CD1c-positive myeloid dendritic cell (primary cell): ENCODE measurements around the gene FAR2.
"Not testable (repeated sequence)": the region's sequence is repeated elsewhere in the genome, so short reads cannot be mapped to it uniquely, and the experiment has no call there.

ENCODE experiments used
- DNase-seq: peaks from one replicate; pipeline ENCODE4 v3.0.0-alpha.2; 2016; ENCODE audit errors: extremely low spot score

Gene FAR2

GRCh38 chr12:29152981-29153630 lies 4.0 kb downstream of the FAR2 start:
- no peak for DNase-seq

- DNase-seq = no peak
Observed at GRCh38 chr12:29155079-29155478, 6.0 kb downstream of the FAR2 start.

DNA sequence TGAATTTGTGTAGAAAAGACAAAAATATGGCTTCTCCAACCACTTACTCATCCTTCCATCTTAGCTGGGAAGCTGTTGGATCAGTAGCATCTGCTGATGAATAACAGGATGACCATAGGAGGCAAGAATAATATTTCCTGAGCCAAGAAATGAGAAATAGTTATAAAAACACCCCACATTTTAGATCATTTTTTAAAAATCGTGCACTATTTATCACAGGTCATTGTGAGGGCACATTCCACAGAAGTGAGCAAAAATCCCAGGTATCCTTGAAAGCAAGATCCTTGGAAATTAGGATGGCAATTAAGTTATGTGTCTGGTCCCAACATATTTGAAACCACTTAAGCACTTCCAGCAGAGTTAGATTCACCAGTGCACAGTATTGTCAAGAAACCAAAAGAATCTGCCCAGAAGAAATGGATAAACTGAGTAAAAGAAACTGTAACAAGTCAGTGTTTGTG lies 8.4 kb downstream of the FAR2 start:
- DNase-seq = no peak

- peak; percentile 80 for DNase-seq
Observed at GRCh38 chr12:29158115-29158763, 9.2 kb downstream of the FAR2 start.

DNA sequence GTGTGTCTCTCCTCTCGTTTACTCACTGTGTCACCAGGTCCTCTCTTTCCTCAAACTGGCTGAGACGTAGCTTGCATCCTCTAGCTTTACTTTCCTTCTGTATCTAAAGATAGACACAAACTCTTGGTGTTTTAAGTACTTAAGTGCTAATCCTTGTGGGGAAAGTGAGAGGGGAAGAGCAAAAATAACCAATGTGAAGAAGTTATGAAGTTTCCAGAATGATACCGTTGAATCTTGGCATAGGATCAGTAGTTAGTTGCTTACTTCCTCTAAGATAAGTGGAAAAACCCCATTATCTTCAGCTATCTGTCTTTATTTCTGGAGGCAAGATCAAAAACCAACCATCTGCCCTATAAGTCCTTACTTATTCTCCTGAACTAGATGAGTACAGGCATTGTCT lies 10.6 kb downstream of the FAR2 start:
- peak; percentile 46 for DNase-seq

DNA sequence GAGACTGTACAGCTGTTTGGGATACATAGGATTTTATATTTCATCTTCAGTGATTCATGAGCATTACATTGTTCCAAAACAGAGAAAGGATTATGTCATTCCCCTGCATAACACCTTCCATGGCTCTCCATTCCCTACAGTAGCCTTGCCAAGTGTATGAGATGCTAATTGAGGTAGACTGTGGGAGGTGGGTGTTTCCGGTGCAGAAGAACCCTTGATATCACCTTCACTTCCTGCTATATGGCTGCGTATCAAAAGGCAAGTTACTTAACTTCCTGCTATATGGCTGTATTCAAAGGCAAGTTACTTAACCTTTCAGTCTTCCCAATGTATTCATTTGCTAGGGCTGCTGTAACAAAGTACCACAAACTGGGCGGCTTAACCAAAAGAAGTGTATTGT lies 11.2 kb downstream of the FAR2 start:
- DNase-seq = peak; percentile 42

DNA sequence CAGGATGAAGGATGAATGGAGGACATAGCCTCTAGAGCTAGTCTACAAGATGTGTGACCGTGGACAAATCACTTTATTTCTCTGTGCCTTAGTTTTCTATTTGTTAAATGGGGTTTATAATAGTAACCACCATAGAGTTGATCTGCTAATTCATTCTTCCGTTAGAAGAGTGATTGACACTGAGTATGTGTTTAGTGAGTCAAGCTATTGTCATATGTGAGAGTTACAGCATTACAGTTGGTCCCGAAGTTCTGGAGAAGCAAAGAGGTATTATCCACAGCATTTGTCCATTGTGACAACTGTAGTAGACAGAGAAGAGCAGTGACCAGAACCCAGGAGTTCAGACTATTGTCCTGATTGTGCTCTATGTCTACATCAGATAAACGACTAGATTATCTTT lies 14.1 kb downstream of the FAR2 start:
- no peak for DNase-seq

DNA sequence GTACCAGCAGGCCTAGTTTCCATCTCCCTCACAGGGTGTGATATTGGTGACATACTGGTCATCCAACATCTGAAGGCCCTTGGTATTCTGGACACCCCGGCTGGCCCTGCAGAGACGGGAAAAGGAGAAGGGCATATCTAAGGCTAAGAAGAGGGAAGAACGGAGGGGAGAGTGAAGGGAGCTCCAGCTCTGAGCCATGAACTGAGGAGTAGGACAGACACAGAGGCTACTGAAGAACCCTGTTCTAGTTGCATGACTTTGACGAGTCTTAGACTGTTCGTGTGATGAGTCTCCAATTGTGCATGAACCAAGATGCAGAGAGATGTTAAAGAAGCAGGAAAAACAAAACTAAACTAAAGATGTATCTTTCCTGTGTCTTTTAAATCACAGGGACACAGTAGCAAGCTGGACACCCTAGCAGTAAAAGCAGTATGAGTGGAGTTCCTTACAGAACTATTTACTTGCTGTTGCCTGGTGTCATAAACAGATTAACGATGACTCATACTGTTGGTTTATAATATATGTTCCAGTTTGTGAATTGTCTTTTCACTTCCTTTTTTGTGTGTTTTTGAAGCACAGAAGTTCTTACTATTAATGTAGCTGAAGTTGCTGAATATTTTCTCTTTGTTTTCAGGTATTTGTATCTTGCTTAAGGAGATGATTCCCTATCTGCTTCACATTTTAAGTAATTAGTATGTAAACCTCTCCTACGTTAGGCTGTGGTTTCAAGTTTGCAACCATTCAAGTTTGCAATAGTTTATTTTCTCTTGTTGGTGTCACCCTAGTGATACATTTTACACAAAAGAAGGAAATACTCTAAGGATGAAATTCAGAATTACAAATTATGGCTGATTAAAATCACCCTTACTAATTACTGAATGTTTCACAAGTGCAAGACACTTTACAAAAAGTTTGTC lies 15.7 kb downstream of the FAR2 start:
- DNase-seq = peak; percentile 91

GRCh38 chr12:29167445-29167844 lies 18.4 kb downstream of the FAR2 start:
- no peak for DNase-seq

DNA sequence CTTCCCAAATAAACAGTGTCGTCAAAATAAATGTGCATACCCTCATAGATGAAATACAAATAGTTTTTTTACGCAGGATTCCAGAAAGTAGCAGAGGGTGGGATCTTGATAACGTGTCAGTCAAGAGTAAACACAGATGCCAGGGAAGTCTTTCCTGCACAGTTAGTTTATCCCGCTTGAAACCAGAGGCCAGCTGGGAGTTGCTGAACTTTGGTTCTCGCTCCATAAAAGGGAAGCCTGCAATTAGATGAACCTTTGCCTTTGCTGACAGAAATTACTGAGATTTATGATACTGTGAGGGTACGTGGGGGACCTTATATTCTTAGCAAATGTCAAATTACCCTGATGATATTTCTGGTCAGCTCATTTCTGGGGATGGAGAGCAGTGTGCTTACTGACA lies 18.9 kb downstream of the FAR2 start:
- DNase-seq = no peak

DNA sequence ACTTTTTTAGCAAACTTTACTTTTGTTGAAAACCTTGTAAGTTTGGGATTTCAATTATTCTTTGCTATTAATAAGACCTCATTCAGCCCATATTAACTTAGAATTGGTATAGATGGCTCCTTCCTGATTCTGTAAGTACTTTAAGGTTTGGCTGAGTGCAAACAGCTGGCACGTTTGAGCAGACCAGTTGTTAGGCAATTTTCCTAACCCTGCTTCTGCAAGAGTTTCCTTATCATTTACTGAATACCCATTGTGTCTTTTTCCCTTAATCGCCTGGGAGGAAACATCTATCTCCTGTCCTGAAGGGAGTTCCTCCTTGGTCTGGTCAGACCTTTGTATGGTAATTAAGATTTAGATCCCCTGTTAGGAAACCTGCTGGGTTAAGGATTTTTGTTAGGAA lies 20.9 kb downstream of the FAR2 start:
- not testable (repeated sequence) for DNase-seq

GRCh38 chr12:29170478-29171084 lies 21.5 kb downstream of the FAR2 start:
- DNase-seq = peak; percentile 51

- no peak for DNase-seq
Observed at GRCh38 chr12:29171421-29172258, 22.6 kb downstream of the FAR2 start.

DNA sequence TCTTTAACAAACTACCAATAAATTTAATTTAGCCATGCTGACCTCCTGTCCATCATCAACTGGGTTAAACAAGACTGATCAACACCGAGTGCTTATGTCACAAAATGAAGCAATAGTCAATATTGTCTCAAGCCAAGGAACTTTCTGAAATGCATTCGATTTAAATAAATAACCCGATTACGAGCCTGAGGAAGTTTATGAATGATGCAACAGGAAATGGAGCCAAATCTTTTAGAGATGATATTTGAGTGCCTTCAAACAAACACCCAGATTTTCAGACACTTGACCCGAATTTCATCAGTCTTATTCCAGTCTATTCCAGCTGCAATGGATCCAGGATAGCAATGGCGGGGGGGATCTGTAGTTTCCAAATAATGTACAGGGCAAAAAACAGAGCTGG lies 27.9 kb downstream of the FAR2 start:
- DNase-seq = no peak

DNA sequence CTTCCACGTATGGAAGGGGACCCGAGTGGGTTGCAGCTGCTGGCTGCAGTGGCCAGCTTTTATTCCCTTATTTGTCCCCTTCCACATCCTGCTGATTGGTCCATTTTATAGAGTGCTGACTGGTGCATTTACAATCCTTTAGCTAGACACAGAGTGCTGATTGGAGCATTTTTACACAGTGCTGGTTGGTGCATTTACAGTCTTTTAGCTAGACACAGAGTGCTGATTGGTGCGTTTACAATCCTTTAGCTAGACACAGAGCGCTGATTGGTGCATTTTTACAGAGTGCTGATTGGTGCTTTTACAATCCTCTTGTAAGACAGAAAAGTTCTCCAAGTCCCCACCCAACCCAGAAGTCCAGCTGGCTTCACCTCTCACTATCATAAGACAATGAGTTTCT lies 33.2 kb downstream of the FAR2 start:
- not testable (repeated sequence) for DNase-seq

- DNase-seq = no peak
Observed at GRCh38 chr12:29187756-29188155, 38.7 kb downstream of the FAR2 start.

DNA sequence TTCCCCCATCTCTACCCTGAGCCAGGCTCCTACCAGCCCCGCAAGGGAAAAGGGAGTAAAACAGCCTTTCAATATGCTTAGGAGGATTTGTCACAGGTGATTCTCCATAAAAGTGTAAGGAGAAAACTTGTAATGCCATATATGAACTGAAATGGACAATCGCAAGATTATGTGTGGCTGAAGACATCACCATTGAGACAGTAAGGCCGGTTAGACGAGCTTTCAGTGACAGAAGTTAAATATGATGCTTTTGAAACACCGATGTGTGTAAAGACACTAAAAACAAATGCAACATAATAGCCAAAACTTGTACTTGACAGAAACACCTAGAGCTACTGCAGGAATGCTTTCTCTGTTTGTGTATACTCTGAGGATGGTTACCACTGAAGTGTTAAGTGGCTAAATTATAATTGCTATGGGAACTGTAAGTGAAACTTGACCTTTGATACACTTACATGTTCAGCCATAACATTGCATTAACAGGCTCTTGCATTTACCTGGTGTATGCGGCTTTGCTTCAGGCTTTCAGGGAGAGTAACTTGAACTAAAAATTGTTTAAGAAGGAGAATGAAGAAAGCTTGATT lies 42.3 kb downstream of the FAR2 start:
- no peak for DNase-seq

GRCh38 chr12:29198901-29199300 lies 49.8 kb downstream of the FAR2 start:
- no peak for DNase-seq

DNA sequence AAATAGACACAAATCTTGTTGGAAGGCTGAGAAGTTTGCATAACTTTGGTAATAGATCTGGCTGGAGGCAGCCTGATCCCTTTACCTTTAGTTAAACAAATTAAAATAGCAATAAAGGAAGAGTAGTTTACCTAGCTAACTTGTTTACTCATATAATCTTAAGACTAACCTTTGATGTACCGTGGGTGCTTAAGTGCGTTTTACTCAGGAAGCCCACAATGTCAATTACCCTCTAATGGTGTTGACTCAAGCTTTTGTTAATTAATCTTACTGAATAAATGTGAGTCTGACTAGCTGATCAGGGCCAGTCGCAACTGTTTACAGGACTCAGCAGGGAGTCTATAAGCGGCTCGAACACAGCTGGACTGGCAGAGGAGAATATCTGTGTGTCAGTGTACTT lies 51.5 kb downstream of the FAR2 start:
- DNase-seq = no peak

GRCh38 chr12:29201296-29201695 lies 52.2 kb downstream of the FAR2 start:
- DNase-seq = no peak

DNA sequence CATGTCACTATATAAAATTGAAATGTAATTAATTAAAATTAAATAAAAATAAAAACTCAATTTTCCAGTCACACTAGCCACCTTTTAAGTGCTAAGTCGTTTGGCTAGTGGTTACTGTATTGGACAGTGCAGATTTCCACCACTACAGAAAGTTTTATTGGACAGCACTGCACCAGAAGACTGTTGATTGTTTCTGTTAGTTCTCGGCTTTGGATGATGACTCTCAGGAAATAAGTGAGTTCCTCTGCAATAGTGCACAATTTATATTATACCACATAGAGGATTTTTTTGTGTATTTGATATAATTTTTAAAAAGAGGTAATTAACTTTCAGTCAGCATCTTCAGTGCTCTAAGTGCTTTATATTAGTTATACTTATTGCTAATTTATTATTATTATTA lies 52.7 kb downstream of the FAR2 start:
- DNase-seq = no peak
